Renal cortical epithelial cell (primary cell): Measurements from ENCODE around the gene RAB29. TPM values are rescaled to one million over a fixed set of nuclear protein-coding genes. Genes with fewer than 3 reads are reported as not detected.
"Not testable (repeated sequence)": the region's sequence is repeated elsewhere in the genome, so short reads cannot be mapped to it uniquely, and the experiment has no call there.

ENCODE experiments used
- DNase-seq: peaks from one replicate; pipeline ENCODE4 v3.0.0-alpha.2; 2011; ENCODE audit warnings: low read depth
- total RNA-seq: library from RNA; depleted of rRNA; stranded (reverse); fragments of >200 nt; gene quantifications from 2 replicates; pipeline ENCODE4 v1.2.3, GENCODE V29; 2014

Gene RAB29
- total RNA-seq, 1 donor from 2014 or later = 53.2 TPM

DNA sequence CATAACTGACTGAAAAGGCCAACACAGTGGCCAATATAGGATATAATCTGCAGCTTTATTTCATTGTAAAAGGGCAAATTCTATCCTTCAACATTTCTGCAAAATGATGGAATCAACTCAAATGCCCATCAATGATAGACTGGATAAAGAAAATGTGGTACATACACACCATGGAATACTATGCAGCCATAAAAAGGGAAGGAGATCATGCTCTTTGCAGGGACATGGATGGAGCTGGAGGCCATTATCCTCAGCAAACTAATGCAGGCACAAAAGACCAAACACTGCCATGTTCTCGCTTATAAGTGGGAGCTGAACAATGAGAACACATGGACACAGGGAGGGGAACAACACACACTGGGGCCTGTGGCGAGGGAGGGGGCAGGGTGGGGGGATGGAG, 54.5 kb downstream of the RAB29 start:
- DNase-seq = not testable (repeated sequence)

DNA sequence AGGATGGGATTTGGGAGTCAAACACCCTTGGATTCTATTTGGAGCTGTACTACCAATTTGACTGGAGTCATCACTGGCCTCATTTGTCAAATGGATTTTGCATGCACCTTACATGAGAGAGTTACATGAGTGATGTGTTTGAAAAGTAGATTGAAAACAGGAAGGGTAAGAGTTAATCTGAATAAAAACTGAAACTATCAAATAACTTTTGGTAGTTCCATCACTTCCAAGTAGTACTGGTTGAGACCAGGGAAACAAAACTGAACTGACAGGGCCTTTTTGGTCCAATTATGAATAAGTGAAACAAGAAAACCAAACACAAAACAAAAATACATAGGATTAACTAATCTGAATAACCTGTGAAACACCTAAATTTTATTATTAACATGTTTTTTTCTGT, 55.5 kb downstream of the RAB29 start:
- DNase-seq = no peak

DNA sequence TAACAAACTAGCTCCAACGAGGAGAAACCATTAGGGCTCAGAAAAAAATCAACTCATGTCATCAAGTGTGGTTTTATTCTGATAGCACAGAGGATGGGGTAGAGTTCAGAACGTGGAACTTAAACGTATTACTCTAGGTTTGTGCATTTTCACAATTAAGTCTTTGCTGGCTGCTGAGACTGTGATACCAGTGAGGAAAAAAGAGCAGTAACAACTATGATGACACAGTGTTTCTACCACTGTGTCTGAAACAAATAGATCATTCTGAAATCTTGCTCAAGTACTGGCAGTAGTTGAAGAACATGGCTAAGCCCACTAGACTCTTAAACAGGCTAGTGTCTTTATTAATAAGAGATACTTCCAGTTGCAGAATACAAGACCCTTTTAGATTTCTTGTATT, 56.3 kb downstream of the RAB29 start:
- no peak for DNase-seq

Other genes starting within 250 kb of the RAB29 start
- gene ELK4, start 143.5 kb downstream of the RAB29 start, total RNA-seq = 17.4 and 26.9 TPM in 2 replicates
- 5.6 and 5.9 TPM in 2 replicates for gene SLC45A3, start 95.0 kb downstream of the RAB29 start, total RNA-seq
- gene NUCKS1, start 25.3 kb downstream of the RAB29 start, total RNA-seq = 120 and 123 TPM in 2 replicates
- 8.9 and 32.2 TPM in 2 replicates for gene SLC41A1, start 37.7 kb upstream of the RAB29 start, total RNA-seq
- 0.05 and 0.35 TPM in 2 replicates for gene PM20D1, start 74.7 kb upstream of the RAB29 start, total RNA-seq
- 0.05 TPM in 1 of 2 replicates, not detected in the other for gene SLC26A9, start 168.0 kb upstream of the RAB29 start, total RNA-seq
- gene RAB7B, start 227.9 kb upstream of the RAB29 start, total RNA-seq = 1.1 and 1.2 TPM in 2 replicates
- gene CTSE, start 248.4 kb upstream of the RAB29 start, total RNA-seq = 0.10 and 6.4 TPM in 2 replicates